Astrocyte of the hippocampus (primary cell): ENCODE measurements around the gene LARGE1.
"Not testable (repeated sequence)": the region's sequence is repeated elsewhere in the genome, so short reads cannot be mapped to it uniquely, and the experiment has no call there.

Experiments
- DNase-seq: peaks from one replicate; pipeline ENCODE4 v3.0.0; 2011; ENCODE audit warnings: low read depth, low spot score

Gene LARGE1

GRCh38 chr22:33477120-33478111, 442.9 kb downstream of the LARGE1 start:
- DNase-seq, result peak; percentile 94

- DNase-seq, result peak; percentile 74
Measured at GRCh38 chr22:33476716-33477115, 443.6 kb downstream of the LARGE1 start.

- DNase-seq, result peak; percentile 11
Measured at GRCh38 chr22:33476206-33476605, 444.1 kb downstream of the LARGE1 start.

- DNase-seq, result no peak
Measured at GRCh38 chr22:33474587-33474986, 445.7 kb downstream of the LARGE1 start.

- DNase-seq, result peak; percentile 26
Measured at GRCh38 chr22:33472462-33473344, 447.6 kb downstream of the LARGE1 start.

GRCh38 chr22:33470456-33470855, 449.8 kb downstream of the LARGE1 start:
- no peak for DNase-seq

- no peak for DNase-seq
Measured at GRCh38 chr22:33467620-33468095, 452.6 kb downstream of the LARGE1 start.

- DNase-seq, result no peak
Measured at GRCh38 chr22:33467080-33467479, 453.2 kb downstream of the LARGE1 start.

- no peak for DNase-seq
Measured at GRCh38 chr22:33465554-33465953, 454.7 kb downstream of the LARGE1 start.

- no peak for DNase-seq
Measured at GRCh38 chr22:33464698-33465097, 455.6 kb downstream of the LARGE1 start.

- no peak for DNase-seq
Measured at GRCh38 chr22:33461698-33462434, 458.4 kb downstream of the LARGE1 start.

- not testable (repeated sequence) for DNase-seq
Measured at GRCh38 chr22:33461245-33461644, 459.0 kb downstream of the LARGE1 start.

- DNase-seq, result no peak
Measured at GRCh38 chr22:33459137-33459536, 461.1 kb downstream of the LARGE1 start.

GRCh38 chr22:33456511-33456910, 463.8 kb downstream of the LARGE1 start:
- DNase-seq, result no peak

- DNase-seq, result no peak
Measured at GRCh38 chr22:33455036-33455435, 465.2 kb downstream of the LARGE1 start.

GRCh38 chr22:33451866-33452469, 468.3 kb downstream of the LARGE1 start:
- peak; percentile 36 for DNase-seq

GRCh38 chr22:33450756-33451155, 469.5 kb downstream of the LARGE1 start:
- no peak for DNase-seq

- no peak for DNase-seq
Measured at GRCh38 chr22:33447733-33448132, 472.5 kb downstream of the LARGE1 start.

GRCh38 chr22:33443683-33444082, 476.6 kb downstream of the LARGE1 start:
- DNase-seq, result no peak

- peak; percentile 48 for DNase-seq
Measured at GRCh38 chr22:33440756-33441155, 479.5 kb downstream of the LARGE1 start.

GRCh38 chr22:33438273-33438672, 482.0 kb downstream of the LARGE1 start:
- peak; percentile 83 for DNase-seq
